Globus pallidus (tissue), 1 donor: ENCODE measurements around the gene SNX32.
A peak's percentile ranks its signal among the peaks of the same experiment; 100 is the strongest.

Source experiments
- DNase-seq: peaks from one replicate; pipeline ENCODE4 v3.0.0-alpha.2; 2015; ENCODE audit warnings: low spot score

Gene SNX32

DNA sequence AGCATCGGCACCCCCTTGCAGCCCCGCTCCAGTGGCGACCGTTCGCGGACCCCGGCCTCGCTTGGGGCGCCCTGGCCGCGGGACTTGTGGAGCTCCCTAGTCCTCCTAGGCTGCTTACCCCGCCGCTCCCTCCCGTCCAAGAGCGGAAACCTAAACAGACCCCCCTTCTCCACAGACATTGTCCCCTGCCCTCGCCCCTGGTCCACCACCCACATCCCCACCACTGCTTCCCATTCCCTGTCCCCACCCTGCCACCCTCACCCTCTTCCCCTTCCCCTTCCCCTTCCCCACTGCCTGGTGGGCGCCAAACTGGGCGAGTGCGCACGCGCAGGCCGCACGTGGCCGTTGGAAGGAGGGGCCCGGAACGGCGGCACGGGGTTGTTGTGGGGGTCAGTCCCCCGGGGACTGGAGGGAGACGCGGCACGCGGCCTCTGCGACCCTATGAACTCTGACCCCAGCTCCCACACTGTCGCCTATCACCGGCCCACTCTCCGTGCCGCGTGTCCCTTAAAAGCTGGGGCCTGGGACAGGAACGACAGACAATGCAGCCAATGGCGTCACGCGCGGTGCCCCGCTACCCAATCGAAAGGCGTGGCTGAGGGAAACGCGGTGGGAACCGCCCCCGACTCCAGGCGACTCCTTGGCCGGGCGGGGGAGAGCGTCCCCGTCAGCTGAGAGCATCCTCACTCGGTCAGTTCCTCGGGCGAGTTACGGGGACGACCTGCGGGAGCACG, at the start of gene SNX32:
TSS of gene SNX32 (plus strand) at position 667 of the 734 bp plus-strand sequence. CDS start 103 bp downstream, outside the sequence.
- peak; percentile 92 for DNase-seq

DNA sequence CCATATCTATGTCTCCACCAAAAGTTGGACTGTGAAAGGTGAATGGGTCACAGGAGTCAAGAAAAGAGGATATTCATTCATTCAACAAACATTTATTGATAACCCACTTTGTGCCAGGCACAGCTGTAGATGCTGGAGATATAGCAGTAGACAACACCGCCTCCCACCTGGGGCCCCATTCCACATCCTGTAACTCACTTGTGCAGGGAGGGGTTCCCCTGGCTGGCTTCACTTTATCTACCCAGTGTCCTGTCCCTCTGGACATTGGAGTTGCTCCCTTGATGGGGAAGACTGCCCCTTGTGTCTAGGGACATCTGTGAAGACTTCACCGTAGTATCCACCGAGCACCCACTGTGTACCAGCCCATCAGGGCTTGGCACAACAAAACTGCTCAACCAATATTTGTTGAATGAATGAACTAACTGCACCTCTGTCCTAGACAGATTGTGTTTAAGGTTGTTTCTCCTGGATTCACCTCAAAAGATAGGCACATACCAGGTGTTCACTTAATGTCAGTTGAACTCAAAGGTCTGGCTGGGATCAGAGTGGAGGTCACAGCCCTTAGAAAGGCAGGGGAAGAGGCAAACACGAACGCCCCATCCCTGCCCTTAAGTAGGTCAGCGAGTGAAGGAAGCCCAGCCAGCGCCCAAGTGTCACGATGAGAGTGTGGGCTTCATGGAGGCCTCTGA, 48.3 kb upstream of the SNX32 start:
- no peak for DNase-seq

DNA sequence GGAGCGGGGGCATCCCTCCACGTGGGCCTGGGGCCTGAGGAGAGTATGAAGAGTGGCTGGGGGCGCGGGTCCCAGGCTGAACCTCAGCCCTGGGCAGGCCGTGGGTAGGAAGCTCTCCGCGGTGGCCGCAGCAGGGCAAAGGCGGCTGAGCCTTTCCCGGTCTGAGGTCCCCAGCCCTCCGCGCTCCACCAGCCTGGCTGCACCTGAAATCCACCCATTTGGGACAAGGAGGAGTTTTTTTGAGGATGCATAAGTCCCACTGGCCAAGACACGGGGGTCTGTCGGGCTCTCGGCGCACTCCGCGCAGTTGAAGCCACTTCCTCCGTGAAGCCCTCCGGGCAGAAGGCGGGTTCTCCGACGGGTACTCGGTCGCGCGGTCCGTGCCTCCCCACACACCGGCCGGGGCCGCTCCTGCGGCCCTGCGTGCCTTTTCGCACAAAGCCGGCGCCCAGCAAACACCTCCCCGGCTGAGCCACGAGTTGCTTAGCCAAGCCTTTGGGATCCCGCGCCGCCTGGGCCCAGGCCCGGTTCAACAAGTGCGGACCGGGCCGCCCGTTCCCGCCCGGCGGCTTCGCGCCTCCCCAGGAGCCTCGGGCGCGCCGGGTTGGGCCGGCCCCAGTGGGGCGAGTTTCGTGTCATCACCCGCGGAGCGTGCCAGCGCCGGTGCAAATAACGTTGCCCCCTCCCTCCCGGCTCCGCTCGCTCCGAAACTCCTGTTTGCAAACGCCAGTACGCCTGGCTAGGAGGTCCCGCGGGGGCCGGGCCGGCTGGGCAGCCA, 47.6 kb upstream of the SNX32 start:
- no peak for DNase-seq

DNA sequence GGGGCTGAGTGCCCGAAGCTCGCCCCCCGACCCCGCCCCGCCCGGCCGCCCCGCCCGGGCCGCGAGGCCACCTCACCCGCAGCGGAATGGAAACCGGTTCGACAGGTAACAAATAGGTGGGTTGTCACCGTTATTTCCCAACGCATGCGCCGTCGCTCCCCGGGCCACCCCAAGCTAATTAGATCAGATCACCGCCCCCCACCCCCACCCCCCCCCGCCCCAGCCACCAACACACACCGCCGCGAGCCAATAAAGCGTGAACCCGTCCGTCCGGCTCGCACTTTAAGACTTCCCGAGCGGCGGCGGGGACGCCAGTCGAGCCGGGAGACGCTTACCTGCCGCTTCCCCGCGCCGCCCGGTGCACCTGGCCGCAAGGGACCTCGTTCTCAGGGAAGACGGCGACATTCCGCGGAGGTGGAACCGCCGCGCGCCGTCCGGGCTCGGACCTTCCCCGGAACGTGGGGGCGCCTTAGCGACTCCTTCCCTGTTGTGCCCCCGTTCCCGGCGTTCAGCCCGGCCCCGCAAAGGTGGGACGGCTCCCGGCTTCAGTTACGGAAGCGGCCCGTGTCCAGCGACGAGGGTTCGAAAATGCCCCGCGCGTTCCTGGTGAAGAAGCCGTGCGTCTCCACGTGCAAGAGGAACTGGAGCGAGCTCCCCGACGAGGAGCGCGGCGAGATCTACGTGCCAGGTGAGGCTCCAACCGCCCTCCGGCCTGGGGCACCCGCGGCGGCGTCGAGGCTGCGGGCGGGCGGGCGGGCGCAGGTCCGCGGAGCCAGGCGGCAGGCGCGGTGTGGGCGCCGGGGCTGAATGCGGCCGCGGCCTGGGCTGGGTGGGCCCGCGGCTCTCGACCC, 46.8 kb upstream of the SNX32 start, which contains the start of gene OVOL1:
TSS of gene OVOL1 (plus strand) at position 278 of the 851 bp plus-strand sequence. CDS start at position 589, 311 bp downstream.
- no peak for DNase-seq

DNA sequence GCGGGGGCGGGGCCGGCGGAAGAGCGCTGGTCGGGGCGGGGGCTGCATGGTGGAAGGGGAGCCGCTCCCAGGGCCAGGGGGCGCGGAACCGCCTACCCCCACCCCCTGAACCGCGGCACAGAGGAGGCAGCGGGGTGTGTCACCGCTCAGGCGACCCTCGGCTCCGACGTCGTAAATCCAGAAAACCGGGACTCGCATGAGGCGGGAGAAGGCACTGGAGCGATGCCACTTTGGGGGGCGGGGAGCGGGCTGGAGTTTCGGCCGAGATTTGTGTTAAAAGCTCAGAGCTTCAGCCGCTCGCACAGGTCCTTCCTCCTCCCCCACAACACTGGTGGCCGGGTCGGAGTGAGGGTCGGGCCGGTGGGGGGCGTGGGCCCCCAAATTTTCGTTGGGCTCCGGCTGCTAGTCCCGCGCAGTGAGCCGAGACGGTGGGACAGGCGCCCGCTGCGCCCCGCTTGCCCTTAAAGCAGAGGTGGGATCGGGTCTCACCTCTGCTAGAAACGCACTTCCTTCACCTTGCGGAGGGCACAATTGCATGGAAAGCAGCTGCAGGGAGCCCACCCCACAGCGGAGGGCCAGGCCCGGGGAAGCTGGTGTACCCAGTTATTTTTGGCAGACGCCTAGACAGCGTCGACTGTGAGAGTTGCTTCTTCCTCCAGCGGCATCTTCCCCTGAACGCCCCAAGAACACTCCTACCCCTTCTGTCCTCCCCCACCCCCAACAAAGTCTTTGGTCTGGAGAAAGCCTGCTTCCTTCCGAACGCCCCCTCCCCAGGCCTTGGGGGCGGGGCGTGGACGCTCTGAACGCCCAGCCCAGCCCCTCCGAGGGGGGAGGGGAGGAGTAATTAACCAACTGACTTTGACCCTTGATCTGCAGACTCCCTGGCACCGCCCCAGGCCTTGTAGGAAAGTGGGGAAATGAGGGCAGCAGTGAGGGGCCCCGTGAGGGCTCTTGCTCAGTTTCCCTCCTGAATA, 45.8 kb upstream of the SNX32 start:
- no peak for DNase-seq

DNA sequence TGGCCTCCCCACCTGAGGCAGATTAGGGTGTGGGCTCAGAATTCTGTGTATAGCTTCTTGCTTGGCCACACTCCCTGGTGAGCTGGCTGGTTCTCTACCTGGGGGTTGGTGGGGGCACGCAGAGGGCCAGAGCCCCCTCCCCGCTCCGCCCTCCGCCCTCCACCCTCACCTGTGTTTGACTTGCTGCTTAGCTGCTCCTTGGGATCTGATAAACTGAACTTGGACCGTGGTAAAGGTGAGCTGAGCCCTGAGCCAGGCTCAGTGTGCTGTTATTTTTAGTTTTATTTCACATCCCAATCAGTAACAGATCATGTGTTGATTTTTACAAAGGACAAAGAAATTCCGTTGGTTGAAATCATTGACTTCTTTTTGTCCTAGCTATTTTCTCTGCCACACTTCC, 44.9 kb upstream of the SNX32 start:
- DNase-seq: no peak

DNA sequence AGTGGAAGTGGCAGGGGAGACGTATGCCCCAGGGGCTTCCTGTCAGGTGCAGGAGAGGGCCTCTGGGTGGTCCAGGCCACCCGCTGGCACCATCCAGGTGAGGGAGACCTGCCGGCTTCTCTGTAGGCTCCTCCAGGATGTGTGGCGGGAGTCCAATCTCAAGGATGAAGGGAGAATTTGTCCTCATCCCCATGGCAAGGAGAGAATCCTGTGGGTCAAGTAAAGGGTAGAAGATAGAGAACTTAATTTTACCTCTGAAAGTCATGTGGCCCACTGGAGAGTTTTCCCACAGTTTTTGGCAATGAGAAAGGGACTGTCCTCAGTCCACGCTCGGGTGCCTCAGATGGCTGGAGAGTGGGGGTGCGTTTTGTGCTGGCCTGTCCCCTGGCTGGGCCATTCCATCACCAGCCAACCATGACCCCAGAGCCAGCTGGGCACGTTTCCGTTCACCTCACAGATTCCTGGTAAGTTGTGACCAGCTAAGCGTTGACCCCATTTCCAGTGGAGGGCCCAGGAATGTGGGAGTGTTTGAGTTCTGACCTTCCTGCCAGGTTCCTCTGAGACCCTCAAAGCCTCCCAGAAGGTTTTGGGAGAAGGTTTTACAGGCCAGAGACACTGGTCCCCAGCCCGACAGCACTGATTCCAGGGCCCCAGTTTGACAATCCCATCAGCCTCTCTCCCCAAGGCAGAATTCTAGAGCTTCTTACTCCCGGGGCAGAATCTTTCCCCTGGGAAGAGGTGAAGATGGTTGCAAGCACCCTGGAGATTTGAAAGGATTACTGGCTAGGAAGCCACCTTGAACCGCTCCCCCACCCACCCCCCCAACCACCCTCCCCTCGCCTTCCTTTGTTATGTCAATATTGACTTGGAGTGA, 44.3 kb upstream of the SNX32 start:
- DNase-seq: no peak

DNA sequence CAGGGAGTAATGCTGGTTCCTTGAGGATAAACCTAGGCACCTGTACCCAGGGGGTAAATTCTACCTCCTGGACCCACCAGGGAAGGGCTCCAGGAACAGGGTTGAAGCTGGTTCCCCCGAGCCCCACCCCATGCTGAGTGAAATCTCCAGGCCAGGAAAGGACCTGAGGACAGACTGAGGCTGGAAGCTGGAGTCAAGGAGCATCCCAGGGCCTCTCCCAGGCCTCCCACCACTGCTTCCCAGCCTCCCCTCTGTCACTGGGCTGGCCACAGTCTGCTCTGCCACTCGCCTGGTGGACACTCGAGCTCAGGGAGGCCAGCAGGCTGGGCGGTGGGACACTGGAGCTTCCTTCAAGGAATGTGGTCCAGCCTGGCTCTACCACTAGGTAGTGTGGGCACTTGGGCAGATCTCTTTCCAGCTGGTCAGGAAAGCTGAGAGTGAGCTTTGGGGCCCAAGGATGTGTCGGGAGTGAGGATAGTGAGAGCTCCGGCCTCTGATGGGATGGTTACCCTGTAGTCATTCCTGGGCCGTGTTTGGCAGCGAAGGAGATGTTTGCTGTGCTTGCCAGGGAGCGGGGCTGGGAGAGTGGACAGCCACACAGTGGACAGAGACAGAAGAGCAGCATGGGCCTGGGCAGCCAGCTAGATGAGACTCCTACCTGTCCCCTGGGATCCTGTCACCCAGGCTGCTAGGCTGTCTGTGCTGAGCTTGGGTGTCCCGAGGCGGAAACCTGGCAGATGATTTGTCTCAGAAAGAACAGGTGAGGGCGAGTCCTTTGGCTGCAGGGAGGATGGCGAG, 43.5 kb upstream of the SNX32 start:
- no peak for DNase-seq

DNA sequence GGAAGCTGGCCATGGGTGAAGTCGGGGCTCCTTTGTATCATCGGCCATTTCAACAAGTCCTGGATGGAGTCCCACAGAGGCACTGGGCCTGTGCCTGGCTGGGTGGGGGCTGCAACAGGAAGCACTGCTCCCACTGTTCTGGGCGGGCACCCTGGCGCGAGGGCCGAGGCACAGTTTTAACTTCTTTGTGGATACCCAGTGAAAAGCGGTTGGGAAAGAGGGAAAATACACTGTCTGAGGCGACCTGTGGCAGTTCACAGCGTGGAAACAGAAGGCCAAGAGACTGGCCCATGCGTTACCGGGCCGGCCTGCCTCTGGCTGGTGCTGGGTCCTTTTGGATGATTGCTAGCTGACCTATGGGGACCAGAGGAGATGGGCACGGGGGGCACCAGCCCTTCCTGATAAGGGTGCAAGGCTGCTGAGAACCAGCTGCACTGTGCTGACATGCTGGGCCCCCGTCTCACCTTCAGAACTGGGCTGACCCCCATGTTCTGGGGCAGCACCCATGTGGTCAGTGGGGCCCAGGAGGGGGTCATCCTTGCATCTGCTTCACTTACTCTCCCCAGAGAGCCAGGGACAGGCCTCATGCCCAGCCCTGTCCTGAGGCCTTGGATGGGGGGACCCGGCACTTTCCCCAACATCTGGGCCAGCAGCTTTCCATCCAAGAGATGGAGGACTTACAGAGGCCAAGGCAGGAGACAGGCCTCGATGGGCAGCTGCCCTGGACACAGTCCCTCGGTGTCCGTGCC, 42.7 kb upstream of the SNX32 start:
- no peak for DNase-seq

DNA sequence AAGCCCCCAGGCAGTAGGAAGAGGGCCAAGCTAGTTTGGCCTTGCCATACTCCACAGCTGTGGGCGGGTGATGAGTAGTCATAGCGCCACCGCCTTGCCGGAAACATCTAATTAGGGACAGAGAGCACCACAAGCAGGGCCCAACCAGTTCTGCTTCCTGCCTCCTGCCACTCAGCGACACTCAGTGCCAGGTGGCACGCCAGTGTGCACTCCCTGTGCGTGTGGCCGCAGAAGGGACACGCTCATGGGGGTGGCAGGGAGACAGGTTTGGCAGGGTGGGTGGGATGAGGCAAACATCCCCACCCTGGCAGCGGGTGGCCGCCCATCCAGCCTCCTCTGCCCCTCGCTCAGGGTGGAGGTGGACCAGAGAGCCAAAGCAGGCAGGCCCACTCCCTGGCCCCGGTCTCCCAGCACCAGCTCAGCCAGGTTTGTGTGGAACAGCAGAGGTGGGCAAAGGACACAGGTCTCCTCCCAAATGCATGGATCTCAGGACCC, 42.0 kb upstream of the SNX32 start:
- DNase-seq: no peak

DNA sequence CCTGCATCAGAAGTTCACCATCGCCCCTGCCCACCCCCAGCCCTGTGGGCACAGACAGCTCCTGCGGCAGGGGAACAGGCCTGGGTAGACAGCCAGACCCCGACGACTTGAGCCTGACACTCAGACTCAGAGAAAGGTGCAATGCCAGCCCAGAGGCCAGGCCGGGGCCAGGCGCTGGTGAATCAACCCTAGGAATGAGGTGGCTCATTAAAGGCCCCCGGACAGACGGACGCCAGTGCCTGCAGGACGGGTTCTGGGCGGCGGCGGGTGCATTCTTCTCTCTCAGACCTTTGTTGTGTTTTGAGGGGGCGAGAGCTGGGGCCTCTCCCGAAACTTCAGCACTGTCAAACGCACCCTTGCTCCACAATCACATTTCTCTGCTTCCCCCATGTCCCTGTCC, 41.3 kb upstream of the SNX32 start:
- no peak for DNase-seq

DNA sequence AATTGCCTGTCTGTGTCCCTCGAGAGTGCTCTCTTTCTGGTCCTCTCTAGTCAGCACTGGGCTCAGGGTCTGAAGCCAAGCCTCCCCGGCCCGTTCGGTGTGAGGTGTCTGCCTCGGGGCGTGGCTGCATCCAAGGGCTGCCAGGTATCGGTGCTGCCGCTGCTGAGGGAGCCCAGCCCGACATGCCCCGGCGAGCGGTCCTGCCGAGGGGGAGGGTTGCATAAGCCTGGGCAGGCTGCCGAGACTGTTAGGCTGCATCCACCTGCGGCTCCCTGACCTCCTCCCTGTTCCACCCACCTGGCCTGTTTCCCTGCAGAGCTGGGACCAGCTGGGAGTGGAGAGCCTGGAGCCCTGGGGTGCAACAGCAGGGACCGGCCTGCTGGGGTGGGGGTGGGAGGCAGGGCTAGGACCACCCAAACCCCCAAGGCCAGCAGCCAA, 40.6 kb upstream of the SNX32 start:
- no peak for DNase-seq

DNA sequence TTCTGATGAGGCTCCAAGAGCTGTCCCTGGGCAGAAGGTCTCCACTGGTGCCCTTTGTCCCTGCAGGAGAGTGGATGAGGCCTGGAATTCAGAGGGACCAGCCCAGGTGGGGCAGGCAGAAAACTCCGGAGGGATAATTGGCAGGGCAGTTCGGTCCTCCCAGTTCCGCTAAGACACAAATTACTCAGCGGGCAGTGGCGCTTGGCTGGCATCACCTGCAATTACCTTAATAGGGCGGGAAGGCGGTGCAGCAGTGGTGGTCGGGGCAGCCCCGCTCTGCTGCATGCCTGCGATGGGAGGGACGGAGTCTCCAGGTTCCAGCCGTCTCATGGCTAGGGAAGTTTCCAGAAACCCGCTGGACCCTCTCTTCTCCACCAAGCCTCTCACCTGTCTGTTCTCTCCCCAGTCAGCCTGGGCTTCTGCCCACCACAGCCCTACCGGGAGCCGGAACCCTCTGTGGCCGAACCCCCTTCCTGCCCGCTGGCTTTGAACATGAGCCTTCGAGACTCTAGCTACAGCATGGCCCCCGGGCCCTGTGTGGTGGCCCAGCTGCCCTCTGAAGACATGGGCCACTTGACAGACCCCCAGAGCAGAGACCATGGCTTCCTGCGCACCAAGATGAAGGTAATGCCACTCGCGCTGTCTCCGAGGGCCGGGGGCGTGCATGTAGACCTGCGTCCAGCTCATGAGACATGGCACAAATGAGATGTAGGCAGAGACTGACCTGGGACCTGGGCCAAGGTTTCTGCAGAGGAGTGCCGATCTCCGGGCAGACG, 40.0 kb upstream of the SNX32 start:
- DNase-seq: no peak

DNA sequence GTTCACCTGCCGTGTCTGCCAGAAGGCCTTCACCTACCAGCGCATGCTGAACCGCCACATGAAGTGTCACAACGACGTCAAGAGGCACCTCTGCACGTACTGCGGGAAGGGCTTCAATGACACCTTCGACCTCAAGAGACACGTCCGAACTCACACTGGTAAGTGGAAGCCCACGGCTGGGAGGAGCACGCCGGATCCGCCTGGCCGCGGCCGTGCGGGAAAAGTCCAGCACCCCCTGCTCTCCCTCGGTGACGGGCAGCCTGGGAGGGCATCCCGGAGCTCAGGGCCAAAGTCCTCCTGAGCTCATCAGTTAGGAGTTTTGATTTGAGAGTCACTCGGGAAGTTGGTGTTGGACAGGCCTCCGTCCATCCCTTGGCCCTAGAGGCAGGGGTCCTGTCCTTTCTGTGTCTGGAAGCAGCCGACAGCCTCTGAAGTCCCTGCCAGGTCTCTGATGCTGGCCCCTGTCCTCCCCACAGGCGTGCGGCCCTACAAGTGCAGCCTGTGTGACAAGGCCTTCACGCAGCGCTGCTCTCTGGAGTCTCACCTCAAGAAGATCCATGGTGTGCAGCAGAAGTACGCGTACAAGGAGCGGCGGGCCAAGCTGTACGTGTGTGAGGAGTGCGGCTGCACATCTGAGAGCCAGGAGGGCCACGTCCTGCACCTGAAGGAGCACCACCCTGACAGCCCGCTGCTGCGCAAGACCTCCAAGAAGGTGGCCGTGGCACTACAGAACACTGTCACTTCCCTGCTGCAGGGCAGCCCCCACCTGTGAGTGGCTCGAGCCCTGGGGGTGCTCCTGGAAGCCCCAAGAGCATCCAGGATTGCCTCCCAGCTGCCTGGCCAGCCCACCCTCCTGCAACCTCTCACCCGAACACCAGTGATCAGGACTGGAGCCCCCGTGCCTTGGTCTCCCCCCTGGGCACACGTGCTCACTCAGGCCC, 38.9 kb upstream of the SNX32 start:
- no peak for DNase-seq

DNA sequence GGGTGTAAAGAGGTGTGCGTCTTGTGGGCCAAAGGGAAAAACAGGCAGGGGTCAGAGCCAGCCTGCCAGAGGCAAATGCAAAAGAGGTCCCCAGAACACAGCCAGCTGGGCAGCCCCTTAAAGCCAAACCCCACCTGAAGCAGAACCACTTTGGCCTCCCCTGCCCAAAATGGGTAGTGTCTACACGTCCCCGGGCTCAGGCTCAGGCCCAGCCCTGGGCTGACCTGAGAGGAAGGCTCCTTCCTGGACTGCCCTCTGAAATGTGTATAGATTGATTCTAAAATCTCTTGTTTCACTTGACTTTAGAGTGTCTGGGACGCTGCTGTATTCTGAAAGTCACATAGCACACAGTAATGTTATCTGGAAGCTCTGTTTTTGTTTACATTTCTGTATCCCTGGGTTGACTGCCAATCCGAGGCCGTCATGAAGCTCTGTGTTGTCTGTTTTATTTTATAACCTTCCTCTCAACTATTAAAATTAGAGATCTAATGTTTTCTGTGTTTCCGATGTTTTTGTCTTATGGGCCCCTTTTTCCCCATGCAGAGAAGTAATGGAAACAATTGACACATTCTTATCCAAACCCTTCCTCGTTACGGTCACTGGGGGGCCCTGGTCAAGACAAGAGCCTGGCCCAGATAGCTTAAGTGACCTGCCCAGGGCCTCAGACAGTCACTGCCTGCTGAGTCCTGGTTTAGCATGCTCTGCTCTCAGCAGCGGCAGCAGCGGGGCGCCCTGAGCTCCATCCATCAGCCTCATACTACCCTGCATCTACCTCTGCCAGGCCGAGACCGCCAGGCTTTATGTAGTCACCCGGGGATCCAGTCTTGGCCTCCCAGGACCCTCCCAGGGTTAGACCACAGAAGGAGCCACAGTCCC, 36.8 kb upstream of the SNX32 start:
- DNase-seq: no peak
